Osteocyte (in vitro differentiated cells): ENCODE measurements around the gene POU6F2. TPM values are rescaled to one million over a fixed set of nuclear protein-coding genes. Genes with fewer than 3 reads are reported as not detected.

ENCODE experiments used
- DNase-seq: peaks from one replicate; pipeline ENCODE4 v3.0.0; 2021; ENCODE audit warnings: mixed read lengths; ENCODE audit not compliant: unreplicated experiment; ENCODE audit errors: extremely low spot score
- H3K27ac Mint-ChIP-seq: one replicate; pipeline ENCODE4 v1.8.0; 2021; ENCODE audit warnings: mild to moderate bottlenecking, mixed read lengths; ENCODE audit not compliant: unreplicated experiment
- H3K27me3 Mint-ChIP-seq: one replicate; pipeline ENCODE4 v1.8.0; 2021; ENCODE audit warnings: mixed read lengths; ENCODE audit not compliant: unreplicated experiment
- H3K36me3 Mint-ChIP-seq: one replicate; pipeline ENCODE4 v1.8.0; 2021; ENCODE audit warnings: mixed read lengths; ENCODE audit not compliant: unreplicated experiment
- H3K4me1 Mint-ChIP-seq: one replicate; pipeline ENCODE4 v1.8.0; 2021; ENCODE audit warnings: mixed read lengths; ENCODE audit not compliant: unreplicated experiment
- H3K4me3 Mint-ChIP-seq: one replicate; pipeline ENCODE4 v1.8.0; 2021; ENCODE audit warnings: mild to moderate bottlenecking, moderate library complexity, mixed read lengths; ENCODE audit not compliant: unreplicated experiment
- H3K9me3 Mint-ChIP-seq: one replicate; pipeline ENCODE4 v1.8.0; 2021; ENCODE audit warnings: mixed read lengths; ENCODE audit not compliant: unreplicated experiment
- total RNA-seq: library from RNA; stranded (reverse); gene quantifications from 2 replicates; pipeline ENCODE4 v1.2.1, GENCODE V29; 2021
- TF ChIP-seq, protein P1 (sequence below): fragments of 200-600 bp; sonication (generic); IDR thresholded peaks from 2 replicates; pipeline ENCODE4 v1.5.0; 2021; ENCODE audit warnings: antibody characterized with exemption, mild to moderate bottlenecking, moderate library complexity

Gene POU6F2
- total RNA-seq, 1 donor from 2014 or later, result 0.78 TPM

DNA sequence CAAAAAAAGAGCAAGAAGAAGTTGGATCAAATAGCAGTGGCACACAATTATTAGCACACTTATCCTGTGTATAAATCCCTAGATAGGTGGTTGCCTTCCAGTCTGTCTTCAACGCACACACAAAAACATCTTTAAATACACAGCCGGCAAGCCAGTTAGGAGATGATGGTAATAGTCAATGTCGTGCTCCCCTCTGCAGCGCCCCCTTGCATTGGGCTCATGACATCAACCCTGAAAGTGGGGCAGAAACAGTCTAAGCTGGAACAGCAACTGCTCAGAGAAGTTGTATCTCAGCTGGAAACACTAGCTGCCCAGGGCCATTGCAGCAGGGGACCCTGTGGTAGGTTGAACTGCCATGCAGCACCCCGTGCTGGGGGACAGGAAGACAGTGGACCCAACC, 409.0 kb downstream of the POU6F2 start:
- no peak for DNase-seq
- TF ChIP-seq, protein P1, sequence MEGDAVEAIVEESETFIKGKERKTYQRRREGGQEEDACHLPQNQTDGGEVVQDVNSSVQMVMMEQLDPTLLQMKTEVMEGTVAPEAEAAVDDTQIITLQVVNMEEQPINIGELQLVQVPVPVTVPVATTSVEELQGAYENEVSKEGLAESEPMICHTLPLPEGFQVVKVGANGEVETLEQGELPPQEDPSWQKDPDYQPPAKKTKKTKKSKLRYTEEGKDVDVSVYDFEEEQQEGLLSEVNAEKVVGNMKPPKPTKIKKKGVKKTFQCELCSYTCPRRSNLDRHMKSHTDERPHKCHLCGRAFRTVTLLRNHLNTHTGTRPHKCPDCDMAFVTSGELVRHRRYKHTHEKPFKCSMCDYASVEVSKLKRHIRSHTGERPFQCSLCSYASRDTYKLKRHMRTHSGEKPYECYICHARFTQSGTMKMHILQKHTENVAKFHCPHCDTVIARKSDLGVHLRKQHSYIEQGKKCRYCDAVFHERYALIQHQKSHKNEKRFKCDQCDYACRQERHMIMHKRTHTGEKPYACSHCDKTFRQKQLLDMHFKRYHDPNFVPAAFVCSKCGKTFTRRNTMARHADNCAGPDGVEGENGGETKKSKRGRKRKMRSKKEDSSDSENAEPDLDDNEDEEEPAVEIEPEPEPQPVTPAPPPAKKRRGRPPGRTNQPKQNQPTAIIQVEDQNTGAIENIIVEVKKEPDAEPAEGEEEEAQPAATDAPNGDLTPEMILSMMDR, result no peak
- Mint-ChIP-seq H3K27me3 (peaks cover 25% of the 10 kb centered on the region), H3K27ac (no peak overlapping the region), H3K4me3 (no peak overlapping the region), H3K9me3 (peaks cover 5% of the 10 kb centered on the region), H3K4me1 (no peaks in the 10 kb centered on the region), H3K36me3 (no peaks in the 10 kb centered on the region)

DNA sequence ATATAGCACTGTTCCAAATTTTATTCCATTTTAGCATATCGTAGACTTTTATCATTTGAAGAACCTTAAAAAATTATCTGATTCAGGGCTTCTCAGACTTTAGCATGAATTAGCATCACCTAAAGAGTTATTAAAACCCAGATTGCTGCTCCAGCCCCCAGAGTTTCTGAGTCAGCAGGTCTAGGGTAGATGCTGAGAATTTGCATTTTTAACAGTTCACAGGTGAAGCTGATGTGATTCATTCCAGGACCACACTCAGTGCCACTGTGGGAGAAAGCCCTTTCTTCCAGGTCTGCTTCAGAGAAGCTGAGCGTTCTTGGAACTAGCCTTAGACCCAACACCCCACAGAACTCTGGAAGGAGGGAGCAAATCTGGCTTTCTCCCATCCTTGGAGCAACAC, 414.4 kb downstream of the POU6F2 start:
- DNase-seq, result no peak
- Mint-ChIP-seq H3K4me1 (peaks cover 2% of the 10 kb centered on the region), H3K4me3 (no peak overlapping the region), H3K27me3 (peaks cover 39% of the 10 kb centered on the region), H3K9me3 (no peaks in the 10 kb centered on the region), H3K36me3 (no peaks in the 10 kb centered on the region), H3K27ac (no peak overlapping the region)
- TF ChIP-seq, protein P1, result no peak

DNA sequence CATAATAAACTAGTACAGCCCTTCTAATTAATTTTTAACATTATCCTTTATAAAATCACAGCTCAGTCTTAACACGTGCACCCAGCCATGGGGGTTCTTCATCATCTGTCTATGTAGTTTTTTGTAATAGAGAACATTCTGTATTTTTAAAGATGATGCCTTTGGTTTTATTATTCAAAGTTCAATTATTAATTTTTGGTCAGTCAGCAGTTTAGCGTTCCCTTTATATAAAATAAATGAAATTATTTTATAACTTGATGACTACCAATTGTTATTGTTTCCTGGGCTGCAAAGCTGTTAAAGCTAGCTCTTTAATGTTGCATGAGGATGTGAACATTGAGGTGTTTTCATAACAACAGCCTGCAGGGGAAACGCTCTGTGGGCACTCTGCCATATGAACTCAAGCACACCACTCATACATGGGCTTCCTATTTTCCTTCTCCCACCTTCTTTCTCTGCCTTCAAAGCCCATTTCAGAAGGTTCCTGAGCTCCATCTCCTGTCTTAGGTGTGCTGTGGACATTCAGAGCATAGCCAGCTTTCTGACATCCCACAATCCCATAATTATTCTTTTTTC, 416.5 kb downstream of the POU6F2 start:
- Mint-ChIP-seq H3K9me3 (no peaks in the 10 kb centered on the region), H3K4me3 (no peak overlapping the region), H3K27me3 (peaks cover 31% of the 10 kb centered on the region), H3K36me3 (no peaks in the 10 kb centered on the region), H3K4me1 (peaks cover 2% of the 10 kb centered on the region), H3K27ac (no peak overlapping the region)
- no peak for DNase-seq
- TF ChIP-seq, protein P1, result no peak

DNA sequence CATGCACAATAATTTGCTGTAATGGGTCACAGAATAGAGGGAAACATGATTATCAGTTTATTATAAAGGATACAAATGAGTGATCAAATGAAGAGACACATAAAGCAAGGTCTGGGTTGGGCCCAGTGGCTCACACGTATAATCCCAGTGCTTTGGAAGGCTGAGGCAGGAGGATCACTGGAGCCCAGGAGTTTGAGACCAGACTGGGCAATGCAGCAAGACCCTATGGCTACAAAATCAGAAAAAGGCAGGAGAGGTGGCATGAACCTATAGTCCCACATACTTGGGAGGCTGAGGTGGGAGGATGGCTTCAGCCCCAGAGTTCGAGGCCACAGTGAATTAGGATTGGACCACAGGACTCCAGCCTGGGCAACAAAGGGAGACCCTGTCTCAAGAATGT, 421.7 kb downstream of the POU6F2 start:
- Mint-ChIP-seq H3K27me3 (peaks cover 9% of the 10 kb centered on the region), H3K36me3 (no peaks in the 10 kb centered on the region), H3K4me3 (no peak overlapping the region)

DNA sequence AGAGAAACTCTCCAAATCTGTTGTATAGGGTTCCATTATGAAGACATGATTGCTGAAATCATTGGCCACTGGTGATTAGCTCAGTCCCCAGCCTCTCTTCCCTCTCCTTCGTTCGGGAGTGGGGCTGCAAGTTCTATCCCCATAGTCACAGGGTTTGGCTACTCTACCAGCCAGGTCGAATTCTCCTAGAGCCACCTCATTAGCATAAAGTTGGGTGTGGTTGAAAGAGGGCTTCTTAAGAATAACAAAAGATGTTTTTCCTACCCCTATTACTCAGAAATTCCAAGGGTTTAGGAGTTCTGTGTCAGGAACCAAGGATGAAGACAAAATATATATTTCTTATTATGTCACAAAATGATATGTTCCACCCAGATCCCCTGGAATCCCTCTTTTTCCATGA, 422.3 kb downstream of the POU6F2 start:
- peaks cover 4% of the 10 kb centered on the region for H3K27me3 Mint-ChIP-seq
- no peaks in the 10 kb centered on the region for H3K9me3 Mint-ChIP-seq
- H3K27ac Mint-ChIP-seq, result no peak overlapping the region
- TF ChIP-seq, protein P1, result no peak
- peaks cover 12% of the 10 kb centered on the region for H3K4me1 Mint-ChIP-seq
- DNase-seq, result no peak
- H3K36me3 Mint-ChIP-seq, result no peaks in the 10 kb centered on the region
- no peak overlapping the region for H3K4me3 Mint-ChIP-seq

More for the DNA sequence above, 421.7 kb downstream of the POU6F2 start:
- TF ChIP-seq, protein P1, result no peak
- Mint-ChIP-seq H3K9me3 (no peaks in the 10 kb centered on the region), H3K27ac (no peak overlapping the region), H3K4me1 (peaks cover 13% of the 10 kb centered on the region)
- no peak for DNase-seq
